Activated CD8-positive, alpha-beta memory T cell treated with anti-CD3 and anti-CD28 coated beads, Interleukin-2, amount 50 U/mL, for 1 hour (primary cell): Measurements from ENCODE around the gene HOMEZ.
"Not testable (repeated sequence)": the region's sequence is repeated elsewhere in the genome, so short reads cannot be mapped to it uniquely, and the experiment has no call there.

Experiments used
- DNase-seq: peaks from one replicate; pipeline ENCODE4 v3.0.0-alpha.2; 2020; ENCODE audit errors: extremely low read depth

The HOMEZ gene, protein sequence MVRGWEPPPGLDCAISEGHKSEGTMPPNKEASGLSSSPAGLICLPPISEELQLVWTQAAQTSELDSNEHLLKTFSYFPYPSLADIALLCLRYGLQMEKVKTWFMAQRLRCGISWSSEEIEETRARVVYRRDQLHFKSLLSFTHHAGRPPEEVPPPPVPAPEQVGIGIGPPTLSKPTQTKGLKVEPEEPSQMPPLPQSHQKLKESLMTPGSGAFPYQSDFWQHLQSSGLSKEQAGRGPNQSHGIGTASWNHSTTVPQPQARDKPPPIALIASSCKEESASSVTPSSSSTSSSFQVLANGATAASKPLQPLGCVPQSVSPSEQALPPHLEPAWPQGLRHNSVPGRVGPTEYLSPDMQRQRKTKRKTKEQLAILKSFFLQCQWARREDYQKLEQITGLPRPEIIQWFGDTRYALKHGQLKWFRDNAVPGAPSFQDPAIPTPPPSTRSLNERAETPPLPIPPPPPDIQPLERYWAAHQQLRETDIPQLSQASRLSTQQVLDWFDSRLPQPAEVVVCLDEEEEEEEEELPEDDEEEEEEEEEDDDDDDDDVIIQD

GRCh38 chr14:23286020-23286901 lies at the start of gene HOMEZ:
HOMEZ (minus strand) TSS chr14:23286132; CDS start chr14:23285952, 180 bp downstream.
- peak; percentile 89 for DNase-seq

DNA sequence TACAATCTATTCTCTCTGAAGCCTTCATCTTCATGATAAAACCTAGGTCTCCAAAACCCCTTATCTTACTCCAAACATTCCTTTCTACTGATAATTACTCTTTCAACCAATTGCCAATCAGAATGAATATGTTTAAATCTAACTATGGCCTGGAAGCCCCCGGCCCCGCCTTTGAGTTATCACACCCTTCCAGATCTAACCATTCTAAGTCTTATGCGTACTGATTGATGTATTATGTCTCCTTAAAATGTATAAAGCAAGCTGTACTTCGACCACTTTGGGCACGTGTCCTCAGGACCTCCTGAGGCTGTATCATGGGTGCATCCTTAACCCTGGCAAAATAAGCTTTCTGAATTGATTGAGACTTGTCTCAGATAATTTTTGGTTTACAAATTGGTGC lies 49.7 kb upstream of the HOMEZ start:
- DNase-seq = no peak

DNA sequence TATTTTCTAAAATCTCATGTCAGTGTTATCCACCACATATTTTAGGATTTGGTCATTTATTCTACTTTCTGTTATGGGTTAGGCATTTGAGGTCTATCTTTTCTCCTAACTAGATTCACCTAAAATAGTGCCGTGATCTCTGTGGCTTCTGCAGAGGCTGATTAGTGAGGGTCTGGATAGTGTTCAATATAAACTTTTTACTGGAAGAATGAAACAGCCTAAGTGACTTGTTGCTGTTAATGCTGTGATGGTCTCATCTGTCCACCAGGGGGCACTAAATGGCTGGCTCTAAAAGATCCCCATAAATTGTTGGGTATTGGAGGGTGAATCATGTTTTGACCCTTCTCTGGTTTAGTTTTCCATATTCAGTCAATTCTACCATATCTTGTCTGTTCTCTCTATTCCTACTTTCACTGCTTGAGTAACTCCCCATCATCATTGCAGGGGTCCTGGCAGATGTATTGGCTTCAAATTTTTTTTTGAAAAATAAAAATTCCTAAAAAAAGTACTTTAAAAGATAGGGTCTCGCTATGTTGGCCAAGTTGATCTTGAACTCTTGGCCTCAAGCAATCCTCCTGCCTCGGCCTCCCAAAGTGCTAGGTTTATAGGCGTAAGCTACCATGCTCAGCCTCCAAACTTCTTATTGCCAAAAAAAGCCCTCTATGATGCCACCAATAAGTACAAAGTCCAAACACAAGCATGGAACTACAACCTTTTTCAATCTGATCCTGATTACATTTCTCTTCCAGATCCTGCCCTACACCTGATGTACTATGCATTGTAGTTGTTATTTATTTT lies 42.2 kb upstream of the HOMEZ start:
- no peak for DNase-seq

GRCh38 chr14:23326491-23327332 lies 40.8 kb upstream of the HOMEZ start:
- no peak for DNase-seq

GRCh38 chr14:23325746-23326145 lies 39.8 kb upstream of the HOMEZ start:
- DNase-seq = not testable (repeated sequence)

GRCh38 chr14:23324993-23325392 lies 39.1 kb upstream of the HOMEZ start:
- no peak for DNase-seq

GRCh38 chr14:23324455-23324846 lies 38.5 kb upstream of the HOMEZ start:
- DNase-seq = no peak

GRCh38 chr14:23323838-23324454 lies 38.0 kb upstream of the HOMEZ start:
- DNase-seq = no peak

- DNase-seq = no peak
These were observed 36.9 kb upstream of the HOMEZ start for GRCh38 chr14:23322568-23323517.

DNA sequence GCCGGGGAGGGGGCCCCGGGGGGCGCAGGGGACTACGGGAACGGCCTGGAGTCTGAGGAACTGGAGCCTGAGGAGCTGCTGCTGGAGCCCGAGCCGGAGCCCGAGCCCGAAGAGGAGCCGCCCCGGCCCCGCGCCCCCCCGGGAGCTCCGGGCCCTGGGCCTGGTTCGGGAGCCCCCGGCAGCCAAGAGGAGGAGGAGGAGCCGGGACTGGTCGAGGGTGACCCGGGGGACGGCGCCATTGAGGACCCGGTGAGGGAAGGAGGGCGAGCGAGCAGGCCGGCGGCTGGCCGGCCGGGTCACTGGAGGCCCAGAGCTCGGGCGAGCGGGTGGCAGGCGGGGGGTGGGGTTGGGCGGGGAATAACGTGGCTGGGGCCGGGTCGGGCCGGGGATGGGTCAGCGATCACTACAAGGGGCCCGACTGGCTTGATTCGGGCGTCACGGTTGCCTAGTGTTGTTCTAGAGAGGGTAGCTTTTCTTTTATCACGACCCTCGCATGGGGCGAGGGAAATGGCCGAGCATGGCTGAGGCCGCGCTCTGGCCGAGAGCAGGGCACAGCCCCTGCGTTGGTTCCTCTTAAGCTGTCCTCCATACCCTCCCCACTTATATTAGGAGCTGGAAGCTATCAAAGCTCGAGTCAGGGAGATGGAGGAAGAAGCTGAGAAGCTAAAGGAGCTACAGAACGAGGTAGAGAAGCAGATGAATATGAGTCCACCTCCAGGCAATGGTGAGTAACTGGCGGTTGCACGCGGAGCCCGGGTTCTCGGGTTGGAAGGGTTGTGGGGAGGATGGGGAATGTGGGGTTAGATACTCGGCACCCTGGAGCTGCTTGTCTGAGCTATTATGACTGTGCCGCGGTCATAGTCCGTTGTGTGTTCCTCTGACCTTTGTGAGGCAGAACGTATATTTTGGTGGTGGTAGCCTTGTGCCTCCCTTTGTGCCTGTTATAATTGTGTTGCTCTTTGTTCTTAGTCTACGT lies 35.9 kb upstream of the HOMEZ start:
- DNase-seq = no peak

DNA sequence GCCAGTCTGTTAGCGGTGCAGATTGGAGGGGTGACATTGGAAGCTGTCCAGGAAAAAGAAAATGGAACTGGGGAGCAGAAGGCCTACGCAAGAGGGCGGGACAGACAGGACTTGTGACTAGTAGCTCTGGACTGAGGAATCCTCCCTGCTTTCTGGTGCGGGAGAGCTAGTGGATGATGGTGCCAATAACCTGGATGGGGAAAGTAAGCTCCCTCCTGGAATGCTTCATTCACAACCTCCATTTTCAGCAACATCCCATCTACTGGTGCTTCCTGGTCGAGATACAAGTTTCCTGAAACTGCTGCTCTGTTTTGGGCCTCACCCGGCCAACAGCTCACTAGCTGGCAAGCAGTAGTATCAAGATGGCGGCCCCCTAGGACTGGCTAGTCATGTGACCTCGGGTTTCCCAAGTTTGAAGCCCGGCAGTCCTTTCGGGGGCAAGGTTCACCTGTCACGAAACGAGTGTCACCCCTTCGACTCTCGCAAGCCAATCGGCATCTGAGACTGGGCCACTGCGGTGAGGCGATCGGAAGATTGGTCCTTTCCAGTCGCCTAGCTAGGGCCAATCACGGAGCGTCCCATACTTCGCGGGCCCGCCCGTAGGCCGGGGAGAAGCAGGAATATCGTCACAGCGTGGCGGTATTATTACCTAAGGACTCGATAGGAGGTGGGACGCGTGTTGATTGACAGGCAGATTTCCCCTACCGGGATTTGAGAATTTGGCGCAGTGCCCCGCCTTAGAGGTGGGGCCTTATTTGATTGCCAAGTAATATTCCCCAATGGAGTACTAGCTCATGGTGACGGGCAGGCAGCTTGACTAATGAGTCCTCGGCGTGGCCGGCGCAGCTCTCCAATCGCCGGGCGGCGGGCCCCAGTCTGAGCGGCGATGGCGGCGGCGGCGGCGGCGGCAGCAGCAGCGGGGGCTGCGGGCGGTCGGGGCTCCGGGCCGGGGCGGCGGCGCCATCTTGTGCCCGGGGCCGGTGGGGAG lies 34.9 kb upstream of the HOMEZ start, which contains the start of gene PABPN1:
Gene PABPN1, plus strand, starts transcription at position 874 of the 988 bp plus-strand sequence. Its CDS starts 13 bp downstream, at position 887.
- DNase-seq = peak; percentile 98

DNA sequence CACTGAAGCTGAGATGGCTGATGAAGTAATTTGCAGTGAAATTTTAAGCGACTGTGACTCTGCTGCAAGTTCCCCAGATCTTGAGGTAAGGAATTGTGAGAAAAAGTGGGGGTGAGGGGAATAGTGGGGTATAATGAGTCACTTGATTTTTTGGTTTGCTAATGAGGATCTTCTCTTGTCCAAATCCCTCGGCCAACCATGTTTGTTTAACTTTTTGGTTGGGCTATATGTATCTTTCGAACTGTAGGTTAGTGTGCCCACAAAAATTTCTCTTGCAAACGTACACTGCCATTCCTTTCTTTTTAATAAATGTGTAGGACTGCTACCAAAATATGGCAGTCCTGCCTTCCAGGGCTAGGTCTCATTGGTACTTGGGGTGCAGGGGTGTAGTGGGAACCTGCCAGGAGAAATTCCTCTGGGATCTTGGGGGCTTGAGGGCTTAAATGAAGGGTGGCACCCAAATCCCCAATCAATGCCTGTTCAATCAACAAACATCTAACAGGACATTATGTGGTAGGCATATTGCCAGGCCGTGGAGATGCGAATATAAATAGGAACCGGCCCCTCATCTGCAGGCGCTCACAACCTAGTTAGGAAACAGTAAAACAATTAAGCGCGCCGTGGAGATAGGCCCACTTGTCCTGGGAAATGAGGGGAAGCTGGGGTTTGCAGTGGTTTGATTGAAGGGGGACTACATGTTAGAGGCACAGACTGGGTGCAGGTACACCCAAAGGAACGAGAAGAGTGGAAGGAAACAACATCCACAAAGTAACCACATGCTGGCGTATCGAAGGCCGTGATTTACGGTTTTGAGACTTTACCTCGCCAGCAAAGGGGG lies 34.0 kb upstream of the HOMEZ start:
- no peak for DNase-seq

DNA sequence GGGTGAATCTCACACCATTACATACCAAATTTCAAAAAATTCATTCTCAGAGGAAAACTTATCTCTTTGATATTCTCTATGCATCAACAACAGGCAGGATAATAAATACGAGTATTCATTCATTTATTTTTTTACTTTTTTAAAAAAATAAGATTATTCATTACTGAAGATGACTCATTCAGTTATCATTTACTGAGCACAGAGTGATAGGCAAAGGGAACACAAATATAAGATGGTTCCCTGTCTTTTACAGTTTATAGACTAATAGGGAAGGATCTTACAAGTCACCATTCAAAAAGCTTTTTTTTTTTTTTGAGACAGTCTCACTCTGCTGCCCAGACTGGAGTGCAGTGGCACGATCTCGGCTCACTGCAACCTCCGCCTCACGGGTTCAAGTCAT lies 30.4 kb upstream of the HOMEZ start:
- no peak for DNase-seq

DNA sequence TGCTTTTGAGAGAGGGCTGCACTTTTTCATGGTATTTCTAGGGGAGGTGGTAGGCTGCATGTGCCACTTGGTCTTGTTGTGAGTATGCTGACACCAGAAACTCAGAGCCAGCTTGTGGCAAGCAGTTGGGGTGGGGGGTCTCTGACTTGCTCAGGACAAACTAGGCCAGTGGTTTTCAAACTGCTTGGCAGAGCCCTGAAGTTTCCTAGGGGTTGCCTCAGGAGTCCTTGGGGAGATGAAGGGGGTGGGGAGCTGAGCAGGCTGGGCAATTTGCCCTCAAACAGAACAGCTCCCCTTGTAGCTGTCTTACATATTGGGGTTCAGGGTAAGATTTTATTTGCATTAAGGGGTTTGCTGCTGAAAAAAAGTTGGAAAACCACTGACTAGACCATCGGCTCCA lies 24.6 kb upstream of the HOMEZ start:
- DNase-seq = no peak

GRCh38 chr14:23308721-23309445 lies 23.0 kb upstream of the HOMEZ start:
- no peak for DNase-seq
